Upper lobe of right lung (tissue), 1 donor: ENCODE measurements around the gene SUMF1. TPM values are rescaled to one million over a fixed set of nuclear protein-coding genes. Genes with fewer than 3 reads are reported as not detected.

Experiments used
- ATAC-seq: fragments of 200-7000 bp; cut with Tn5 transposase; one replicate; pipeline ENCODE4 v1.9.1; 2020; ENCODE audit warnings: mild to moderate bottlenecking, moderate library complexity
- DNase-seq: peaks from one replicate; pipeline ENCODE4 v3.0.0-alpha.2; 2020
- H3K27ac ChIP-seq: fragments of 200-600 bp; one replicate; pipeline ENCODE4 v1.8.0; 2022
- H3K27me3 ChIP-seq: fragments of 200-600 bp; one replicate; pipeline ENCODE4 v1.8.0; 2022; ENCODE audit warnings: mild to moderate bottlenecking
- H3K36me3 ChIP-seq: fragments of 200-600 bp; one replicate; pipeline ENCODE4 v1.8.0; 2022
- H3K4me1 ChIP-seq: fragments of 200-600 bp; one replicate; pipeline ENCODE4 v1.8.0; 2022
- H3K4me3 ChIP-seq: fragments of 200-600 bp; one replicate; pipeline ENCODE4 v1.8.0; 2022; ENCODE audit warnings: mild to moderate bottlenecking
- H3K9me3 ChIP-seq: fragments of 200-600 bp; one replicate; pipeline ENCODE4 v1.8.0; 2022
- intact Hi-C: fragments of 100-400 bp; cut with DNase I; formaldehyde crosslinking; loops from one replicate; pipeline ENCODE4 v1.11.0; 2022
- total RNA-seq: library from RNA; stranded (reverse); fragmentation: NEBNext Ultra II Directional; extraction: Animal tissue kit (Norgen Biotek cat#: 25700); gene quantifications from one replicate; pipeline ENCODE4 v1.2.1, GENCODE V29; 2021
- TF ChIP-seq, protein P1 (sequence below): fragments of 200-600 bp; IDR thresholded peaks from one replicate; pipeline ENCODE4 v1.8.0; 2022; ENCODE audit warnings: antibody characterized with exemption
- donor health status: DM: no; HTN: yes; CAD: no; lungs with severe emphysema.

SUMF1 gene
- total RNA-seq, 1 donor from 2014 or later, result 33.3 TPM

DNA sequence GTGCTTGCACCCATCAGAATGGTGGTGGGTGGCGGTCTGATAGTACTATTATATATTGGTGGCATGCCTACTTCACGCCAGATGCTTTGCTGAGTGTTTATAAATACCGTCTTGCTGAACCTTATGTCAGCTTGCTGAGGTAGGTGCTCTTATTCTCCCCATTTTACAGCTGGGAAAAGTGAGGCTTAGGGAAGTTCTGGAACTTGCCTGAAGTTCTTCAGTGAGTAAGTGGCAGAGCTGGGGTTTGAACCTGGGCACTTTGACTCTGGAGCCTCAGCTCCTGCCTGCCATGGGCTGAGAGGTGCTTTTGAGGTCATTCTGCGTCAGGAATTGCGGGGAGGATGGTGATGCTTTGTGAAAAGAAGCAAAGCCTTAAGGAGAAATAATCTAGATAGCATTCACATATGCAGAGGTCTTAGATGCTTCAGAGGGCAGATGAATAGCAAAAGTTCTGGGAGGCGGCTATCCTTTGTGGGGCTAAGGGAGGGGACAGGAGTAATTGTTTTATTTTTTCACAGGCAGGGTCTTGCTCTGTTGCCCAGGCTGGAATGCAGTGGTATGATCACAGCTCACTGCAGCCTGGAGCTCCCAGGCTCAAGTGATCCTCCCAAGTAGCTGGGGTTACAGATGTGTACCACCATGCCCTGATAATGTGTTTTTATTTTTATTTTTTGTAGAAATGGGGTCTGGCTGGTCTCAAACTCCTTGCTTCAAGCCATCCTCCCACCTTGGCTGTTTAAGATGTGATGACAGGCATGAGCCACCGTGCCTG, 44.6 kb upstream of the SUMF1 start:
- ATAC-seq (no peak), DNase-seq (no peak)
- TF ChIP-seq, protein P1, sequence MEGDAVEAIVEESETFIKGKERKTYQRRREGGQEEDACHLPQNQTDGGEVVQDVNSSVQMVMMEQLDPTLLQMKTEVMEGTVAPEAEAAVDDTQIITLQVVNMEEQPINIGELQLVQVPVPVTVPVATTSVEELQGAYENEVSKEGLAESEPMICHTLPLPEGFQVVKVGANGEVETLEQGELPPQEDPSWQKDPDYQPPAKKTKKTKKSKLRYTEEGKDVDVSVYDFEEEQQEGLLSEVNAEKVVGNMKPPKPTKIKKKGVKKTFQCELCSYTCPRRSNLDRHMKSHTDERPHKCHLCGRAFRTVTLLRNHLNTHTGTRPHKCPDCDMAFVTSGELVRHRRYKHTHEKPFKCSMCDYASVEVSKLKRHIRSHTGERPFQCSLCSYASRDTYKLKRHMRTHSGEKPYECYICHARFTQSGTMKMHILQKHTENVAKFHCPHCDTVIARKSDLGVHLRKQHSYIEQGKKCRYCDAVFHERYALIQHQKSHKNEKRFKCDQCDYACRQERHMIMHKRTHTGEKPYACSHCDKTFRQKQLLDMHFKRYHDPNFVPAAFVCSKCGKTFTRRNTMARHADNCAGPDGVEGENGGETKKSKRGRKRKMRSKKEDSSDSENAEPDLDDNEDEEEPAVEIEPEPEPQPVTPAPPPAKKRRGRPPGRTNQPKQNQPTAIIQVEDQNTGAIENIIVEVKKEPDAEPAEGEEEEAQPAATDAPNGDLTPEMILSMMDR, result no peak
- Histone ChIP-seq H3K27me3 (no peaks in the 10 kb centered on the region), H3K36me3 (no peaks in the 10 kb centered on the region), H3K27ac (no peak overlapping the region), H3K4me1 (no peaks in the 10 kb centered on the region), H3K9me3 (no peaks in the 10 kb centered on the region), H3K4me3 (no peak overlapping the region)
- intact Hi-C loops, result no loop called here

DNA sequence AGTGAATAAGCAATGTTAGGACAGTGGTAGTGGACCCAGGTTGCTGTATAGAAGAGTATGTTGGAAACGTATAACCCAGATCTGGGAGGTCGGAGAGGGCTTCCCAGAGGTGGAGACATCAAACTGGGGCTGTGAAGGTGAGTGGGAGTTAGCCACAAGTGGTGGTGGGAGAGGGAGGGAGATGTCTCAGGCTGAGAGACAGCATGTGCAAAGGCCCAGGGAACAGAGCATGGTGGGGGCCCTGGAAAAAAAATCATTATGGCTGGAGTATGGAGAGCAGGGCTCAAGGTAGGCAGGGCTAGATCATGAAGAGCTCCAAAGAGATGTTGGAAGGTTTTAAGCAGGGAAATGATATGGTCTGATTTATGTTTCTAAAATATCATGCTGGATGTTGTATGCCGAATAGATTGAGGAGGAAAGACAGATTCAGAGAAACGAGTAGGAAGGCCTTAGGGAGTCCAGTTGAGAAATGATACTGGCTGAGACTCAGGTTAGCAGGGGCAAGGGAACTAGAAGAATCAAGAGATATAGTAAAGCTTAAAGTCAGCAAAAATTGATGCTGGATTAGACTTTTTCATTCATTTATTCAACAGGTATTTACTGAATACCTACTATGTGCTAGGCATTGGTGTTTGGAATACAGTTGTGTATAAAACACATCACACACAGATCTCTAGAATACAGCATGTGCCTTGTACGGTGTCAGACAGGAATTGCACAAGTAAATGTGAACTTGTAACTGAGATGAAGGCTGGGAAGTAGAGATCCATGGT, 43.1 kb upstream of the SUMF1 start:
- Histone ChIP-seq H3K4me3 (no peak overlapping the region), H3K9me3 (no peaks in the 10 kb centered on the region), H3K4me1 (peaks cover 11% of the 10 kb centered on the region), H3K27ac (no peak overlapping the region), H3K36me3 (no peaks in the 10 kb centered on the region), H3K27me3 (no peaks in the 10 kb centered on the region)
- TF ChIP-seq, protein P1, result no peak
- DNase-seq, result no peak
- intact Hi-C loops, result no loop called here
- no peak for ATAC-seq

DNA sequence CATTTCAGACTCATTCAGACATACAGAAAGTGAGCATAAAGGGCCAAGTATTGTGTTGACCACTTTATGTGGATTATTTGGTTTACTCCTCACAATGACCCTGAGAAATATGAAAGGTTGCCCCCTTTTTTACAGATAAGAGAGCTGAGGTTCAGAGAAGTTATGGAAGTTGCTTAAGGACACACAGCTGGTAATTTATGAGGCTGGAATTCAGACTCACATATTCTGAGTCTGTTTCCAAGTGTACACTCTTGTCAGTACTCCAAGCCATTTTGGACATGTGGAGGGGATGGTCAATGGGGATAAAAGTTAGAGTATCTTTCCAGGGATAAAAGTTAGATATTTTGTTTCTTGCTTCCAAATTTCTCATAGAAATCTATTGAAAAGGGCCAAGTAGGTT, 42.0 kb upstream of the SUMF1 start:
- DNase-seq, result no peak
- no peak for ATAC-seq
- Histone ChIP-seq H3K4me3 (no peak overlapping the region), H3K9me3 (no peaks in the 10 kb centered on the region), H3K27me3 (no peaks in the 10 kb centered on the region), H3K36me3 (no peaks in the 10 kb centered on the region), H3K27ac (no peak overlapping the region), H3K4me1 (peaks cover 21% of the 10 kb centered on the region)
- TF ChIP-seq, protein P1, result no peak
- intact Hi-C loops, result no loop called here

DNA sequence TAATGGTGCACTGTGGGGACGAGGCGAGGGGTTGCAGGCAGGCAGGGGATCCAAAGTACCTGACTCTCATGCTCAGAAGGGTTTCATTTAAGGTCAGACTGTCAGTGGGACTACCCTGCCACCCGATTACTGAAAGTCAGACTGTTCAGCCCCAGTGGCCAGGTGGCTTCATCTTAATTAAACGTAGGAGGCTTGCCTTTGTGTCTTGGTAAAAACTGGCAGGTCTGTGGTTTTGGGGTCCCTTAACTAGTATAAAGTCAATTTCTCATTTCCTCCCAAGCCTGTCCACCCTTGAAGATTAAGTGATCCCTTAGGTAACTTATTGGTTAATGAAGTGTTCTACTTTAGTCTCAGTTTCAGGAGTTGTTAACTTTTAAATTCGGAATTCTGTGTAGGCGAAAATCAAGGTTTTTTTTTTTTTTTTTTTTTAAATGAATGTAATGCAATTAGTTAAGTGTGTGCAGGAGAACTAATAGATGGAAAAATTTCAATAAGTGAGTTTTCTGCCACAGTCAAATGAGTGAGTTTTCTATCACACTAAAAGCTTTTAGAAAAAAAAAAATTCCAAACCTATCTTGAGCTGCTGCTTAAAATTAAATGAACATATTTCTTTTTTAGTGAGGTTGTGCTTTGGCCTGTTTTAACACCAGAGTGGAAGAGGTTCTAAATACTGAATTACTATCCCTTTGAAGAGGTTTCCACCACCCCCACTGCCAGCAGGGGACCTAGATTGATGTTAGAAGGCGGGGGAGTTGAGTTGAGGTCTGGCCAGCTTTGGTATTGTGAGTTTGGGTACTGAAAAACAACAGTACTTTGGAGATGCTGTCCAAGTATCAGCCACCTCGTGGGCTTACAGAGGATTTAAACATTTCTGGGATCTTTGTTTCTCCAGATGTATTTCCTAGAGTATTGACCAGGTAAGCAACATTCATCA, 41.2 kb upstream of the SUMF1 start:
- ATAC-seq, result no peak
- no peaks in the 10 kb centered on the region for H3K9me3 ChIP-seq
- TF ChIP-seq, protein P1, result no peak
- peaks cover 29% of the 10 kb centered on the region for H3K4me1 ChIP-seq
- no peak overlapping the region for H3K27ac ChIP-seq
- no peak overlapping the region for H3K4me3 ChIP-seq
- intact Hi-C loops, result no loop called here
- no peaks in the 10 kb centered on the region for H3K36me3 ChIP-seq
- H3K27me3 ChIP-seq, result no peaks in the 10 kb centered on the region
- DNase-seq, result no peak

DNA sequence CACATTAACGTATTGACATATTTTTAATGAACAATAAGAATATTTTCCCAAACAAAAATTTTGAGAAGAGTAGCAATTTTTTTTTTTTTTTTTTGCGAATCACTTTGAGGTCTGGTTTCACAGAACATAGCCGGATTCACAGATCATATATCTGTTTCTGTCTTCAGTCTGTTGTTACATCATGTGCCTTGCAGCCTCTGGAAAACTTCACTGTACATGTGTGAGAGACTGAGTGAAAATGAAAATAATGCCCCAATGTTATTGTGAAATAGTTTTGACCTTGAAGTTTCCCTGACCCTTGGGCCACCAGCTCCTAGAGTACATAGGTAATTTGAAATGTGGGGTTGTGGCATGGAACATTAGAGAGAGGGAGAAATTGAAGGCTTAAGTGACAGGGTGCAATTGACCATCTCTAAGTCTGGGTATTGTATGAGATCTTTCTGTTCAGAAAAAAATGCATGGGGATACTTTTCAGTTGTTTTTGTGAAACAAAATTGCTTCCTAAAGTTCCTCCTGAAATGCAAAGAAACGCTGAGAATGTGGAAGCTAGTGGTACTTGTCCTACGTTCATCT, 40.0 kb upstream of the SUMF1 start:
- Histone ChIP-seq H3K27me3 (no peaks in the 10 kb centered on the region), H3K9me3 (no peaks in the 10 kb centered on the region), H3K4me3 (no peak overlapping the region), H3K36me3 (no peaks in the 10 kb centered on the region), H3K27ac (no peak overlapping the region), H3K4me1 (peaks cover 34% of the 10 kb centered on the region)
- no peak for ATAC-seq
- DNase-seq, result no peak
- intact Hi-C loops, result no loop called here
- TF ChIP-seq, protein P1, result no peak
